ENCODE measurements around the gene MYCBP2.

- TF ChIP-seq CTCF (IDR thresholded peaks at IDR 0.05), result no peak
- no peak for TF ChIP-seq POLR2A (IDR thresholded peaks at IDR 0.05)
Measured at GRCh38 chr13:77362166-77362565, 35.3 kb upstream of the MYCBP2 start.
